ENCODE results near the gene DNAJC21.
A peak's percentile ranks its signal among the peaks of the same experiment; 100 is the strongest.

DNA sequence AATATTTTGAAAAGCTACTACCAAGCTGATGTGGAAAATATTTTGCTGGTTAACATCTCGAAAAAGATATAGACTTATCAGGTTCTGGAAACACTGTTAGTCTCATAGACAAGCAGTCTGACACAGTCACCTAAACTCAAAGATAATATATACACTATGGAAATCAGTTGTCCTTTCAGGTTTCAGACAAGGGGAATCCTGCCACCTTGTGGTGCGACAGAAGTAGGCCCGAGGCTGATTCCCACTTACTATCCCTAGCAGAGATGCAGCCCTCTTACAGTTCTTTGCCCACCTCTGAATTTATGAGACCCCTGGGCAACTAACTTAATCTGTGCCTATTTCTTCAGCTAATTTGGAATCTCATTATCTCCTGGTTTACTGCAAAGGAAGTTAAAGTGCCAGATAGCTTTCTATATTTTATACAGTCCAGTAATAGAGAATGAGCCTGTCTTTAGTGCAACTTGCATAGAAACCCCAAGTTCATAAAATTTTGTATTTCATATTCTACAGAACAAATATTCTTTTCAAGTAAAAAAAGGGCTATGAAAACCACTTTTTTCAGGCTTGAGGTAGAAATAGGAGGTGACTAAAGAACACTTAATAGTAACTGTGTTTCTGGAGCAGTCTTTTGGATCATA, 31.0 kb upstream of the DNAJC21 start:
- TF ChIP-seq, protein P1, sequence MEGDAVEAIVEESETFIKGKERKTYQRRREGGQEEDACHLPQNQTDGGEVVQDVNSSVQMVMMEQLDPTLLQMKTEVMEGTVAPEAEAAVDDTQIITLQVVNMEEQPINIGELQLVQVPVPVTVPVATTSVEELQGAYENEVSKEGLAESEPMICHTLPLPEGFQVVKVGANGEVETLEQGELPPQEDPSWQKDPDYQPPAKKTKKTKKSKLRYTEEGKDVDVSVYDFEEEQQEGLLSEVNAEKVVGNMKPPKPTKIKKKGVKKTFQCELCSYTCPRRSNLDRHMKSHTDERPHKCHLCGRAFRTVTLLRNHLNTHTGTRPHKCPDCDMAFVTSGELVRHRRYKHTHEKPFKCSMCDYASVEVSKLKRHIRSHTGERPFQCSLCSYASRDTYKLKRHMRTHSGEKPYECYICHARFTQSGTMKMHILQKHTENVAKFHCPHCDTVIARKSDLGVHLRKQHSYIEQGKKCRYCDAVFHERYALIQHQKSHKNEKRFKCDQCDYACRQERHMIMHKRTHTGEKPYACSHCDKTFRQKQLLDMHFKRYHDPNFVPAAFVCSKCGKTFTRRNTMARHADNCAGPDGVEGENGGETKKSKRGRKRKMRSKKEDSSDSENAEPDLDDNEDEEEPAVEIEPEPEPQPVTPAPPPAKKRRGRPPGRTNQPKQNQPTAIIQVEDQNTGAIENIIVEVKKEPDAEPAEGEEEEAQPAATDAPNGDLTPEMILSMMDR (IDR thresholded peaks at IDR 0.05; ENCODE audit: insufficient read depth, low read length, poor library complexity, severe bottlenecking), result peak; percentile 46
- no peak for TF ChIP-seq EZH2phosphoT487 (conservative IDR thresholded peaks at IDR 0.05; ENCODE audit: low read length)
